ENCODE results near the gene TMPRSS11A. TPM values are rescaled to one million over a fixed set of nuclear protein-coding genes. Genes with fewer than 3 reads are reported as not detected.

TMPRSS11A gene, protein sequence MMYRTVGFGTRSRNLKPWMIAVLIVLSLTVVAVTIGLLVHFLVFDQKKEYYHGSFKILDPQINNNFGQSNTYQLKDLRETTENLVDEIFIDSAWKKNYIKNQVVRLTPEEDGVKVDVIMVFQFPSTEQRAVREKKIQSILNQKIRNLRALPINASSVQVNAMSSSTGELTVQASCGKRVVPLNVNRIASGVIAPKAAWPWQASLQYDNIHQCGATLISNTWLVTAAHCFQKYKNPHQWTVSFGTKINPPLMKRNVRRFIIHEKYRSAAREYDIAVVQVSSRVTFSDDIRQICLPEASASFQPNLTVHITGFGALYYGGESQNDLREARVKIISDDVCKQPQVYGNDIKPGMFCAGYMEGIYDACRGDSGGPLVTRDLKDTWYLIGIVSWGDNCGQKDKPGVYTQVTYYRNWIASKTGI
- not detected for total RNA-seq

DNA sequence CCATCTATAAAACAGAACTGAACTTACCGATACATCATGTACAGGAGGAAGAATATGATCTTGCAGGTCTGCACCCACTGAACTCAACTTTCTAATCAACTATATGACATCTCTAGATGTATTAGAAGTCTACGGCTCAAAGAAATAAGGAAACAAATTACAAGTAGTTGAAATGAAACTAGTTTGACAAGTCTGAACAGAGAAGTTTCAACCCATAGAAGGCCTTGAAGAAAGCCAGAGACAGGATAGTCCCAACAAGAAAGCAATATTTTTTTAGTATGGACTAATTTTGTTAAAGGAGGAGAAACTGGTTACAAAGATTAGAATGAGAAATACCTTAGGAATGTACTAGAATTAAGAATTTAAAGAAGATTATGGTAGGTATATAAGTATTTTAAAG lies at the start of gene TMPRSS11A:
TSS of gene TMPRSS11A (minus strand) at position 138 of the 400 bp plus-strand sequence. CDS start at position 38, 100 bp downstream.
- no peak within 1 kb of the TSS for H3K27ac ChIP-seq
- ATAC-seq = no peak
- H3K4me3 ChIP-seq = no peak within 1 kb of the TSS
- TF ChIP-seq POLR2A (IDR thresholded peaks at IDR 0.05) = no peak
- TF ChIP-seq, protein P1, sequence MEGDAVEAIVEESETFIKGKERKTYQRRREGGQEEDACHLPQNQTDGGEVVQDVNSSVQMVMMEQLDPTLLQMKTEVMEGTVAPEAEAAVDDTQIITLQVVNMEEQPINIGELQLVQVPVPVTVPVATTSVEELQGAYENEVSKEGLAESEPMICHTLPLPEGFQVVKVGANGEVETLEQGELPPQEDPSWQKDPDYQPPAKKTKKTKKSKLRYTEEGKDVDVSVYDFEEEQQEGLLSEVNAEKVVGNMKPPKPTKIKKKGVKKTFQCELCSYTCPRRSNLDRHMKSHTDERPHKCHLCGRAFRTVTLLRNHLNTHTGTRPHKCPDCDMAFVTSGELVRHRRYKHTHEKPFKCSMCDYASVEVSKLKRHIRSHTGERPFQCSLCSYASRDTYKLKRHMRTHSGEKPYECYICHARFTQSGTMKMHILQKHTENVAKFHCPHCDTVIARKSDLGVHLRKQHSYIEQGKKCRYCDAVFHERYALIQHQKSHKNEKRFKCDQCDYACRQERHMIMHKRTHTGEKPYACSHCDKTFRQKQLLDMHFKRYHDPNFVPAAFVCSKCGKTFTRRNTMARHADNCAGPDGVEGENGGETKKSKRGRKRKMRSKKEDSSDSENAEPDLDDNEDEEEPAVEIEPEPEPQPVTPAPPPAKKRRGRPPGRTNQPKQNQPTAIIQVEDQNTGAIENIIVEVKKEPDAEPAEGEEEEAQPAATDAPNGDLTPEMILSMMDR (IDR thresholded peaks at IDR 0.05 in 4 of 5, conservative IDR thresholded peaks at IDR 0.05 in 1 of 5) = no peak
- intact Hi-C loops (cut with DNase I; ENCODE audit: low total_unique reads) (no loop called here), in situ Hi-C loops (cut with MboI; ENCODE audit: low sequenced_read_pairs in 4 of 4) (no loop called here)
- no peaks in the 10 kb centered on the region for H3K36me3 ChIP-seq
- H3K4me1 ChIP-seq = no peaks in the 10 kb centered on the region
- no peaks in the 10 kb centered on the region for H3K9me3 ChIP-seq
- H3K27me3 ChIP-seq = no peaks in the 10 kb centered on the region
- DNase-seq = no peak

DNA sequence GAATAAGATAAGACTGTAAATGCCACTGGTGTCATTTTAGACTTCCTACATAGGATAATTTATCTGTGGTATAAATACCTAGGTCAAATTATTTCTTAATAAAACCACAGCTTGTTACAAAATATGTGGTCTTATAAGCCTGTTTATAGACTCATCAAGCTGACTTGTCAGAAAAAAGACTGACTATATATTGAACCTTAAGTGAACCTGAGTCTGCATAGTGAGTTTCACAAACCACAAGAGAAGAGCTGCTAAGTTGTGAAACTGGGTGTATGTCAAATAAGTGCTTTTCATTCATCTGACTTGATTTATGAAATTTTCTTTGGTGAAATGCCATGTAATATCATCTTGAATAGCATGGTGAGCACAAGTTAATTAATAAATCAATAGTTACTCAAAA lies 48.4 kb upstream of the TMPRSS11A start:
- intact Hi-C loops (cut with DNase I; ENCODE audit: low total_unique reads) = no loop called here
- no peak for DNase-seq
- H3K9me3 ChIP-seq = no peaks in the 10 kb centered on the region
- H3K27ac ChIP-seq = no peak overlapping the region
- no peak for ATAC-seq
- H3K36me3 ChIP-seq = no peaks in the 10 kb centered on the region
- in situ Hi-C loops (cut with MboI; ENCODE audit: low sequenced_read_pairs in 4 of 4) = no loop called here
- H3K4me1 ChIP-seq = no peaks in the 10 kb centered on the region
- H3K27me3 ChIP-seq = no peaks in the 10 kb centered on the region
- no peak overlapping the region for H3K4me3 ChIP-seq
- TF ChIP-seq, protein P1 (IDR thresholded peaks at IDR 0.05 in 4 of 5, conservative IDR thresholded peaks at IDR 0.05 in 1 of 5) = no peak
- TF ChIP-seq POLR2A (IDR thresholded peaks at IDR 0.05) = no peak

DNA sequence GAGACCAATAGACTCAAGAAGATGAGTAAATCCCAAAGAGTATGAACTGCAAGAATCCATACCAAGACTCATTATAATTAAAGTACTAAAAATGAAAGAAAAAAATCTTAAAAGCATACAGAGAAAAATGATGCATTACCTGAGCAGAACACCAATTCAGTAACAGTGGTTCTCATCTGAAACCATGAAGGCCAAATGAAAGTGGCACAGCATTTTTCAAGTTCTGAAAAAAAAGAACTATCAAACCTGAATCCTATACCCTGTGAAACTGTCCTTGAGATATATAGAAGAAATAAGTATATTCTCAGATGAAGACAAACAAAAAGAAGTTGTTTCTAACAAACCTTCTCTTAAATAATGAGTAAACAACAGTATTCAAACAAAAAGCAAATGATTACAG lies 39.6 kb upstream of the TMPRSS11A start:
- Histone ChIP-seq H3K27ac (no peak overlapping the region), H3K9me3 (no peaks in the 10 kb centered on the region), H3K27me3 (no peaks in the 10 kb centered on the region), H3K36me3 (no peaks in the 10 kb centered on the region), H3K4me3 (no peak overlapping the region), H3K4me1 (no peaks in the 10 kb centered on the region)
- ATAC-seq = no peak
- DNase-seq = no peak
- in situ Hi-C loops (cut with MboI; ENCODE audit: low sequenced_read_pairs in 4 of 4) (no loop called here), intact Hi-C loops (cut with DNase I; ENCODE audit: low total_unique reads) (no loop called here)
- TF ChIP-seq, protein P1 (IDR thresholded peaks at IDR 0.05 in 4 of 5, conservative IDR thresholded peaks at IDR 0.05 in 1 of 5) = no peak
- no peak for TF ChIP-seq POLR2A (IDR thresholded peaks at IDR 0.05)

DNA sequence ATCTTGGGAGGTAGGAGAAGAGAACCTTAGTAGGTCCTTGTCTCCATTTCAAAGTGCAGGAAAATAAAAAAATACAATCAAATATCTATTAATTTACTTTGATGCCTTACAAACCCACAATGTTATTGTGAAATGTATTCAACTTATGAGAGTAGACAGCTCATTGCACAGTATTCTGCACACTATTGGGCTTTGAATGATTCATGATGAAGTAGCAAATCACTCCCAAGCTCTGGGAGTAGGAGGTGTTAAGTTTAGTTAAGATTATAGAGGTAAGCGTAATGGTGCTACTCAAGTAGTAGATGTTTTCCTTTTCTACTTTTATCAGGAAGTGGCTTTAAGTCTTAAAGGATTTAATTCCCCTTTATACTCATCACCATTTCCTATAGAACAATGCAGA lies 32.8 kb upstream of the TMPRSS11A start:
- no peaks in the 10 kb centered on the region for H3K36me3 ChIP-seq
- in situ Hi-C loops (cut with MboI; ENCODE audit: low sequenced_read_pairs in 4 of 4) (no loop called here), intact Hi-C loops (cut with DNase I; ENCODE audit: low total_unique reads) (no loop called here)
- H3K27me3 ChIP-seq = no peaks in the 10 kb centered on the region
- no peak overlapping the region for H3K4me3 ChIP-seq
- no peaks in the 10 kb centered on the region for H3K4me1 ChIP-seq
- TF ChIP-seq, protein P1 (IDR thresholded peaks at IDR 0.05 in 4 of 5, conservative IDR thresholded peaks at IDR 0.05 in 1 of 5) = no peak
- TF ChIP-seq POLR2A (IDR thresholded peaks at IDR 0.05) = no peak
- H3K9me3 ChIP-seq = no peaks in the 10 kb centered on the region
- no peak overlapping the region for H3K27ac ChIP-seq
- no peak for DNase-seq
- no peak for ATAC-seq

Measured in gastrocnemius medialis (tissue), 4 donors.